CMK (cell line): ENCODE measurements around the gene ZNF514.
"Not testable (repeated sequence)": the region's sequence is repeated elsewhere in the genome, so short reads cannot be mapped to it uniquely, and the experiment has no call there.

ENCODE experiments used
- DNase-seq: peaks from one replicate; pipeline ENCODE4 v3.0.0-alpha.2; 2010; ENCODE audit warnings: low read depth

The ZNF514 gene

DNA sequence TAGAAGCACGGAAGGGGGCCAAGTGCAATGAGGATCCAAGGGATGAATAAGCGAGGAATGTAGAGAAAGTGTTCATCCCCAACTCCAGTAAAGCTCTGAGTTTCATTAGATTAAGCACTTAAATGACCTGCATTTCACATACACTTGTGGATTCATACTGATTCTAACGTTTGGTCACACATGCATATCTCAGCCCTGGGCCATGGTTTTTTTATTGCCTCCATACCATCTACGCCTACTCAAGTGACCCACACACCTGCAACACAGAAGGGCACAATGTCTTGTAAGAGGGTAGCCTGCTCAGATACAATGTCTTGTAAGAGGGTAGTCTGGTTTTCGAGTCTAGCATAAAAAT lies 37.5 kb downstream of the ZNF514 start:
- no peak for DNase-seq

DNA sequence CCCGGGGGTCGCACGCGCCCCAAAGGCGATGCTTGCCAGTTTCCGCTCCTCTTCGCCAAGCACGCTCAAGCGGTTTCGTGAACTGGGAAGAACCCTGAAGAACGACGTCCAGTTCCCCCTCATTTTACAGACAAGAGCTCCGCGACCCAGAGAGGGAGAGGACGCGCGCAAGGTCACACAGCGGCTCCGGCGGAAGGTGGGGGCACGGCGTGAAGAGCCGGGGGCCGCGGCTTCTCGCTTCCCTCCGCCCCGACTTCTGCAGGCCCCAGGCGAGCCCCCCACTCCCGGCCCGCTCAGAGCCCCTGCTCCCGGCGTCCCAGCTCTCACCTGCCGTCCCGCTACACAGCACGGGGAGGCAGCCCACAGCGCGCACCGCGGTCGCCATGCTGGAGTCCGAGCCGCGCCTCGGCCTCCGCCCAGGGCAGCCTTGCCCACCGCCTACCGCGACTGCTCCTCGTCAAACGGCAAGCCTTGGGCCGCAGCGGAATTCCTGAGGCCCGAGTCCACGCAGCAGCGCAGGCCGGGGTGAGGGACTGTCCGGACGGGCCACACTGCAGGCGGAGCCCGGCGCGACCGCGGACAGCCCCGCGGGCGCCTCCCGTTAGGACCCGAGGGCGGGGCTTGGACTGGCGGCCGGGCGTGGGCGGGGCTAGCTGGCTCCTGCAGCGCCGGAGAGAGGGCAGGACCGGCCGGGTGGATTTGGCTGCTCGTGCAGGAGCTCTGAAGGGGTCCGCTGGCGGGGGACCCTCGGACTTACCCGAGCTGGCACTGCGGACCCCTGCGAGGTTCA lies 38.0 kb downstream of the ZNF514 start, which contains the start of gene MRPS5:
TSS of gene MRPS5 (minus strand) at position 402 of the 790 bp plus-strand sequence. CDS start at position 385, 17 bp downstream.
- DNase-seq = peak; percentile 46

DNA sequence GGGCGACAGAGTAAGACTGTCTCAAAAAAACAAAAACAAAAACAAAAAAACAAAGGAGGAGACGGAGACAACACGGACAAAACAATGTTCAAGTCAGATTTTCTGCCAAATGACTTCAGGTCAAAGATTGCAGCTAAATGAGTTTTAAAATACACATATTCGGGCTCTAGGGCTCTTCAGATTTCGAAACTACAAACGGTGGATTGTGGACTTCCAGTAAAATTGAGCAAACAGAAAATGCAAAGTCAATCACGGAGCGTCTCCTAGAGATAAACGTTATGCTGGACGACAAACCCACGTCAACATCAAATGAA lies 38.6 kb downstream of the ZNF514 start:
- DNase-seq = no peak

DNA sequence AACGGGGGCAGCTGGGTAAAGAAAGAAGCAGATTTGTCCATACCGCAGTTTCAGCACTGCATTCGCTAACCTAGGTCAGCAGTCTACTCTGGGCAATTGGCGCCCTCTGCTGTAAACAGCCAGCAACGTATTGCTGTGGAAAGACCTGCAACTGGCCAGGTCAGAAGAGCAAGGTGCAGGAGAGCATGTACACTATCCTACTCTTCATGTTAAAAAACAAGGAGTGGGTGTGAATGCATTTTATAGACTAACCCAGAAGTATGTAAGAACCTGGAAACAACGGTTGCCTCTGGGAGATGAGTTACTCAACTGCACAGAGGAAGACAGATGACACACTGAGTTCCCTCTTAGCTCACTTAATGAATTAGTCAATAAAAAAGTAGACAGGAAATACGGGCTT lies 44.2 kb downstream of the ZNF514 start:
- DNase-seq = peak; percentile 34

DNA sequence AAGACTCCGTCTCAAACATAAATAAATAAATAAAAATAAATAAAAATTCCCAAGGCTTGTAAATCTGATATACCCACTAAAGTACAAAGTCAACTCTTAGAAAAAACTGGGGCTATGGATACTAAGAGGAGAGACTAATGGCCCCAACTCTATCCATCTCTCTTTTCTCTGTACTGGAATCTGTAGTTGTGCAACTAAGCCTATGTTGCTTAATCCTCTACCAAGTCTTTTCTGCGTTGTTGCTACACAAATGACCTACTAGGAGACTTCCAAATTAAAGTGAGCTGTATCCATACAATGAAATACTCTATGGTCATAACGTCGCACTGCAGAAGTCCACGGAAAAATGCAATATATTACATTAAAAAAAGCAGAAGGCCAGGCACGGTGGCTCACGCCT lies 46.2 kb downstream of the ZNF514 start:
- DNase-seq = no peak

DNA sequence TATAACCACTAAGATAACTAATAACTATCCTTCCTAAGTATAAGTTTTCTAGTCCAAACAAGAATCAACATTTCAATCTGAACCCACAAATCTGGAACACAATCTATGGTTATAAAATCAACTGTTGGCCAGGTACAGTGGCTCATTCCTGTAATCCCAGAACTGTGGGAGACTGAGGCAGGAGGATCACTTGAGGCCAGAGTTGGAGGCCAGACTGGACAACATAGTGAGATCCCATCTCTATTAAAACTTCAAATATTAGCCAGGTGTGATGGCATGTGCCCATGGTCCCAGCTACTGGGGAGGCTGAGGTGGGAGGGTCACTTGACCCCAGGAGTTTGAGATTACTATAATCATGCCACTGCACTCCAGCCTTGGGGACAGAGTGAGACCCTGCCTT lies 49.3 kb downstream of the ZNF514 start:
- no peak for DNase-seq

DNA sequence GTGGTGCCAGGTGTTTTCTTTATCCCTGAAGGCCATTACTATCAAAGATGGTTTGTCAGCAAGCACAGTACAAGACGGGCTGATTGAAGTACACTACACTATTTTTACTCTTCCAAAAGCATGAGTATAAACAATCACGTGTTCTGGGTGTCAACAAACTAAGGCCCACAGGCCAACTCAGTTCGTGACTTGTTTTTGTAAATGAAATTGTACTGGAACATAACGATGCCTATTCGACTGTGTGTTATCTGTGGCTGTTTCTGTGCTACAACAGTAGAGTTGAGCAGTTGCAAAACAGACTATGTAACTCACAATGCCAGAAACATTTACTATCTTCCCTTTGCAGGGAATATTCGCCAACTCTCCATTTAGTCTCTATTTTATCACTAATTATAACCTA lies 50.4 kb downstream of the ZNF514 start:
- no peak for DNase-seq

DNA sequence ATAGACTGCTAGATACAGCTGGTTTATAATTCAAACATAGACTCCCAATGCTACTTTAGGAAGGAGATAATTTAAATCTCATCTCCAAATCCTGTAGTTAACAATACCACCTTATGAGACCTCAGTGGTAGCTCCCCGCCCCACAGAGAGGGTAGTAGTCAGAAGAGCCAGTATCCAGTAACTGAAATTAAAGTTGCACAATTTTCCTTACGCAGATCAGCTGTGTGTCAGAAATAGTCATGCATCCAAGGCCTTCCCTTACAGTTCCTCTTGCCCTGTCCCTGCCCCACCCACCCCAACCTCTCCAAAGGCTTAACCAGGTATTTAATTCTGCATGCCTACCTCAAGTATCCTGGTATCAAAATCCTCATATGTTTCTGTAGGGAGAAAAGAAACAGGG lies 53.6 kb downstream of the ZNF514 start:
- DNase-seq = no peak

DNA sequence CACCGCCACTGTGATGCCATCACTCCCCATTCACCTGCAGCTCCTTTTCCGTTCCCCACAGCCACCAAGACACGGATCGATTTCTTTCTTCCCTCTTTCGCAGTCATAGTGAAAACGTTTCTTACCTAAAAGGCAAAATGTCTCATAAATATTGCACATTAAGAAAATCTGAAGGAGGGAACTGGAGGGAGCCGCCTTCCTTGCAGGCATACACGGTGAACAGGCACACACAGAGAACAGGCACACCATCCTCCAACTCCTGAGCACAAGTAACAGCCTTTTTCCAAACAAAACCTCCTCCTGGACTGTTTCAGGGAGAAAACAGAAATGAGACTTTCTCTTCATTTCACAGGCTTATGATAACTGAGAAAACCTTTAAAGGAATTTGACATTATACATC lies 55.0 kb downstream of the ZNF514 start:
- no peak for DNase-seq

DNA sequence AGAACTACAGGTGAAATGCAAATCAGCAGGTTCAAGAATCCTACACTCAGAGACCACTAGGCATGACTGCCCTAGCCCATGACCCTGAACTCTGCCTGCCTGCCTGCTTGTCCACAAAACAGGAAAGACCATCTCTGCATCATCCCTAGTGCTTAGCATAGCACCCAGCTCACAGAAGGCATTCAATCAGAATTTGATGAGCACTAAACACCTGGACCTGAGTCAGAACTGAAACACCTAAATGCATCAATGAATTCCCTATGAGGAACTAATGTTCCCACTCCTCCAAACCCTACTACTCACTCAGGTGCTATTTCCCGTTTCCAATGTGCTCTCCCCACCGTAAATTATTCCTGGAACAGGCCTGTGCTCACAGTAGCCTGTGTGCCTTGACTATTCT lies 59.7 kb downstream of the ZNF514 start:
- no peak for DNase-seq

DNA sequence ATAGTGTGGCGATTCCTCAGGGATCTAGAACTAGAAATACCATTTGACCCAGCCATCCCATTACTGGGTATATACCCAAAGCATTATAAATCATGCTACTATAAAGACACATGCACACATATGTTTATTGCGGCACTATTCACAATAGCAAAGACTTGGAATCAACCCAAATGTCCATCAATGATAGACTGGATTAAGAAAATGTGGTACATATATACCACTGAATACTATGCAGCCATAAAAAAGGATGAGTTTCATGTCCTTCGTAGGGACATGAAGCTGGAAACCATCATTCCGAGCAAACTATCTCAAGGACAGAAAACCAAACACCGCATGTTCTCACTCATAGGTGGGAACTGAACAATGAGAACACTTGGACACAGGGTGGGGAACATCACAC lies 61.4 kb downstream of the ZNF514 start:
- not testable (repeated sequence) for DNase-seq
